OCI-LY7 (cell line): ENCODE data around the gene SPESP1.

Experiments used
- CTCF ChIP-seq: fragments of 200-600 bp; sonication (generic); conservative IDR thresholded peaks from 2 replicates; pipeline ENCODE4 v1.5.1; 2014; ENCODE audit warnings: mild to moderate bottlenecking, antibody characterized with exemption, low read length, moderate library complexity, mixed read lengths
- EZH2phosphoT487 ChIP-seq: fragments of 200-600 bp; sonication (generic); IDR thresholded peaks from 2 replicates; pipeline ENCODE4 v1.6.1; 2018; ENCODE audit warnings: low read depth, borderline replicate concordance, mild to moderate bottlenecking, mixed run types, antibody characterized with exemption, low read length, moderate library complexity, mixed read lengths

GRCh38 chr15:68933001-68933400, 2.7 kb downstream of the SPESP1 start:
- TF ChIP-seq CTCF (no peak), EZH2phosphoT487 (no peak)
